CD4-positive, alpha-beta T cell treated with Interleukin-12 subunit alpha and Interleukin-12 subunit beta, for 1 hour (primary cell): ENCODE measurements around the gene BCL11B.
"Not testable (repeated sequence)": the region's sequence is repeated elsewhere in the genome, so short reads cannot be mapped to it uniquely, and the experiment has no call there.

ENCODE experiments used
- DNase-seq: peaks from one replicate; pipeline ENCODE4 v3.0.0-alpha.2; 2020

Gene BCL11B

GRCh38 chr14:99194736-99195135 is 77.3 kb downstream of the BCL11B start:
- DNase-seq = no peak

GRCh38 chr14:99194136-99194535 is 77.9 kb downstream of the BCL11B start:
- no peak for DNase-seq

GRCh38 chr14:99192830-99193229 is 79.2 kb downstream of the BCL11B start:
- DNase-seq = peak; percentile 38

- peak; percentile 42 for DNase-seq
Observed at GRCh38 chr14:99192028-99192621, 79.9 kb downstream of the BCL11B start.

GRCh38 chr14:99191395-99192027 is 80.5 kb downstream of the BCL11B start:
- peak; percentile 64 for DNase-seq

GRCh38 chr14:99190696-99191394 is 81.2 kb downstream of the BCL11B start:
- peak; percentile 51 for DNase-seq

- peak; percentile 56 for DNase-seq
Observed at GRCh38 chr14:99189201-99189801, 82.7 kb downstream of the BCL11B start.

- peak; percentile 55 for DNase-seq
Observed at GRCh38 chr14:99188731-99189191, 83.2 kb downstream of the BCL11B start.

- DNase-seq = no peak
Observed at GRCh38 chr14:99187858-99188257, 84.1 kb downstream of the BCL11B start.

GRCh38 chr14:99186956-99187690 is 84.9 kb downstream of the BCL11B start:
- DNase-seq = no peak

- not testable (repeated sequence) for DNase-seq
Observed at GRCh38 chr14:99186336-99186735, 85.7 kb downstream of the BCL11B start.

GRCh38 chr14:99185436-99186068 is 86.4 kb downstream of the BCL11B start:
- no peak for DNase-seq

GRCh38 chr14:99183716-99184115 is 88.3 kb downstream of the BCL11B start:
- DNase-seq = no peak

- no peak for DNase-seq
Observed at GRCh38 chr14:99183311-99183710, 88.7 kb downstream of the BCL11B start.

GRCh38 chr14:99182548-99183250 is 89.3 kb downstream of the BCL11B start:
- DNase-seq = no peak

GRCh38 chr14:99181804-99182520 is 90.0 kb downstream of the BCL11B start:
- DNase-seq = no peak

GRCh38 chr14:99181241-99181640 is 90.8 kb downstream of the BCL11B start:
- no peak for DNase-seq

GRCh38 chr14:99179946-99180345 is 92.1 kb downstream of the BCL11B start:
- no peak for DNase-seq

- DNase-seq = no peak
Observed at GRCh38 chr14:99179506-99179905, 92.5 kb downstream of the BCL11B start.

- no peak for DNase-seq
Observed at GRCh38 chr14:99177886-99178835, 93.8 kb downstream of the BCL11B start.
